ENCODE results near the gene AP2B1.

Gene AP2B1

DNA sequence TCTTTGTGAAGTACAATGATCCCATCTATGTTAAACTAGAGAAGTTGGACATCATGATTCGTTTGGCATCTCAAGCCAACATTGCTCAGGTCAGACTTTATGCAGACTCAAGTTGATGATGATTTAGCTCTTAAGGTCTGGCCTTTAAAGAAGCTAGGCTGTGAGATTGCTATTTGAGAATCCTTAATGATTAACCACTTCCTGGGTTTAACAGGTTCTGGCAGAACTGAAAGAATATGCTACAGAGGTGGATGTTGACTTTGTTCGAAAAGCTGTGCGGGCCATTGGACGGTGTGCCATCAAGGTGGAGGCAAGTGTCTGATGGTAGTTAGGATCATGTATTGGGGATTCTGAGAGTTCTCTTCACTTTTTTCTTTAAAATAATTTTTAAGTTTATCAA lies 40.3 kb downstream of the AP2B1 start:
- no peak for DNase-seq

DNA sequence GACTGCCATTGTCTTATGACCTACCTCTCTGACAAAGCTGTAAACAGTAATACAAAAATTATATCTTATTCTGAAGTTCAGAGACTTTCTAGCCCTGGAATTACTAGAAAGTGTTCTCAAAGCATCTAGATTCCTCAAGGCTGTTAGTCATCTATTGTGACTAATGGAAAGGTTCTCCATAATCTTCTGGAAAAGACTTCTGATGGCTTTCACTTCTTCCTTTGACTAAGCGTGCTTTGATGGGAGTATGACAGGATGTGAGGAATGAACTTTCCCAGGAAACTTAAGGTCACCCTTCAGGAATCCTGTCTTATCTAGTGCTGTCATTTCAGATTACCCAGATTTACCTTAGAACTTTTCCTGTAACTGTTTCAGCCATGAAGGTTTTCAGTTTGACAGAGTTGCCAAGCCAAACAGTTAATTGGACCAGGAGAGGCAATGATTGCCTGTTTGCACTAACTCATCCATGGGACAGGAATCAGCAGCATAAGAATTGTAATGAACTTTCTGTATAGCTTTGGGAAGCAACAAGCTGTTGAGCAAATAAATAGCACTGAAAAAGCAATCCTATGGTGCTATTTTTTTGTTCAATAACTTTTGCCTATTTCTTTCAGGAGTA lies 43.5 kb downstream of the AP2B1 start:
- no peak for DNase-seq

DNA sequence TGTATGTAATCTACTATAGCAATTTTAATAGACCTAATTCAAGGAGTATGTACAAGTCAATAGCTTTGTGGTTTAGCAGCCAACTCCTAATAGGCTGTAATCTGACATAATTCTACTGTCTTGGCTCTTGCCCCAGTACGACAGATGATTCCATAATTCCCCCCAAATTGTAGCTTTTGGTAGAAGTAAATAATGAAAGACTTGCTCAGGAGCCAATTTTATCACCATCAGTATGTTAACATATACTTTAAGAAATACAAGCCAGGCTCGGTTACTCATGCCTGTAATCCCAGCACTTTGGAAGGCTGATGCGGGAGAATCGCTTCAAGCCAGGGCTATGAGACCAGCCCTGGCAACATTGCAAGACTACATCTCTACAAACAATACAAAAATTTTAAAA lies 53.9 kb downstream of the AP2B1 start:
- no peak for DNase-seq

DNA sequence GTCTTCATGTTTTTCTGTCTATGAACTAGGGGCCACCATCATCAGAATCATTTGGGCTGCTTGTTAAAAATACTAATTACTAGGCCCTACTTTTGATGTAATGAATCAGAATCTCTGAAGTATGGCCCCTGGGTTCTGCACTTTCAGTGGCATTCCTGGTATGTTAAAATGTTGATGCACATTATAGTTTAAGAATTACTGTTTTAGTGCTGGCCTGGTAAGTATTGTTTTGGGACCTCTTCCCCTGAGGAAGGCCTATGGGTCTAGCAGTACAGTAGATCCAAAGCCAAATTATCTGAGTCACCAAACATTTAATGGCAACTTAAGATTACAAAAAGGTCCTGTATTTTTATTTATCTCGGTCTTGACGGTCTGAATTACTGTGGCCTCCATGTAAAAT lies 58.8 kb downstream of the AP2B1 start:
- DNase-seq: no peak

DNA sequence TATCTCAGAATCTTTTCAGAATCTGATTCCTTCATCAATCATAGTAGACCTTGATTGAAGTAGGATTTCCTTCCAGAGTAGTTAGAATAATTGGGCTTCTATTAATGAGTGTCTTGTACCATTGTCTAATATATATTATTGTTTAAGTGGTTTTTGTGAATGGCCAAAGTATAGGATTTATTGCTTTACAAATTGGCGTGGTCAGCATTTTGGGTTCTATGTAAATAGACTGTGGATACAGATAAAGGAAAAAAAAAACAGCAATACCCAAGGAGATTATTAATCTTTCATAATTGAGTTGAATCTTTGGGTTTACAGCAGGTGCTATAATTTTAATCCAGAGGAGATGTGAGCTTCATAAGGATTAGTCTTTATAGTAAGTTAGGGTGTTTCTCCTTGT lies 64.3 kb downstream of the AP2B1 start:
- DNase-seq: no peak

DNA sequence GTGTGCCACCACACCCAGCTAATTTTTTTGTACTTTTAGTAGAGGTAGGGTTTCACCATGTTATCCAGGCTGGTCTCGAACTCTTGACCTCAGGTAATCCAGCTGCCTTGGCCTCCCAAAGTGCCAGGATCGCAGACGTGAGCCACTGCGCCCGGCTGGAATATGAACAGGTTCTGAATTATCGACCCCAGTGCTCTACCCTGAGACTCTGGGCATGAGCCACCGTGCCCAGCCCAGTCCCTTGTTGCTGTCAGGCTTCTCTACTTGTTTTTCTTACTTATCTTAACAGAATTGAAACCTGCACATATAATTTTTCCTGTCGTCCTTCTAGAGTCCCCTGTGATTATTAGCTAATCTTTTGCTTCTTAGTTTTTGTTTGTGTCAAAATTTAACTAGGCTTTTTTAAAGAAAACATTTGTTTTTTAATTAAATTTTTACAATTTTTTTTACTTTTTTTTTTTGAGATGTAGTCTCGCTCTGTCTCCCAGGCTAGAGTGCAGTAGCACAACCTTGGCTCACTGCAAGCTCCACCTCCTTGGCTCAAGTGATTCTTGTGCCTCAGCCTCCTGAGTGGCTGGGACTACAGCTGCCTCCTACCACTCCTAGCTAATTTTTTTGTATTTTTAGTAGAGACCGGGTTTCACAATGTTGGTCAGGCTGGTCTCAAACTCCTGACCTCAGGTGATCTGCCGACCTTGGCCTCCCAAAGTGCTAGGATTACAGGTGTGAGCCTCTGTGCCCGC lies 66.7 kb downstream of the AP2B1 start:
- no peak for DNase-seq

DNA sequence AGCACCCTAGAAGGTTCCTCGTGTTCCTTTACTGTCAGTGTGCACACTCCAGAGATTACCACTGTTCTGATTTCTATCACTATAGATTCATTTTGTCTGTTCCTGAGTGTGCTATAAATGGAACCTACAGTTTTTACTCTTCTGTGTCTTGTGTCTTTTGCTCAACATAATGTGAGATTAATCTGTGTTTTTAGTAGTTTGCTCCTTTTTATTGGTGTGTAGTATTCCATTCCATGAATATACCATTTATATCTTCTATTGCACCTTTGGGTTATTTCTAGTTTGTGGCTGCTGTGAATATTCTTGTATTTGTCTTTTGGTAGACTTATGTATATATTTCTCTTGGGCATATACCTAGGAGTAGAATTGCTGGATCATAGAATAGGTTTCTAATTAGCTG lies 68.2 kb downstream of the AP2B1 start:
- DNase-seq: no peak

DNA sequence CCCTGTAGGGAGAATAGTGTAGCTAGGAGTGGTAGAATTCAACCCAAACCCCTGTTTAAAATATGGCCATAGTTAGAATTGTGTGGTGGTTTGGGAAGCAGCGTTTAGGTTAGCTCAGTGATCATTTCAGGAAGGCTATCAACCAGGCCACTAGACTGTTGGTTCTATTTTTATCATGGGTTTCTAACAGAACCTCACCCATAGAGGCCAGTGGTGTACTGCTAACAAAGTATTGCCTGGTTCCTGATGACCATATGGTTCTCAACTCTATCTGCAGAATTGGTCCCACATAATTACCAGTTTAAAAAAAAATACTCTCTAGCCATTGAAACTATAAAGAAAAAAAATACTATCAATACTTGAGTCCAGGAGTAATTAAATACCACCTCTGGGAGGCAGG lies 73.8 kb downstream of the AP2B1 start:
- no peak for DNase-seq

DNA sequence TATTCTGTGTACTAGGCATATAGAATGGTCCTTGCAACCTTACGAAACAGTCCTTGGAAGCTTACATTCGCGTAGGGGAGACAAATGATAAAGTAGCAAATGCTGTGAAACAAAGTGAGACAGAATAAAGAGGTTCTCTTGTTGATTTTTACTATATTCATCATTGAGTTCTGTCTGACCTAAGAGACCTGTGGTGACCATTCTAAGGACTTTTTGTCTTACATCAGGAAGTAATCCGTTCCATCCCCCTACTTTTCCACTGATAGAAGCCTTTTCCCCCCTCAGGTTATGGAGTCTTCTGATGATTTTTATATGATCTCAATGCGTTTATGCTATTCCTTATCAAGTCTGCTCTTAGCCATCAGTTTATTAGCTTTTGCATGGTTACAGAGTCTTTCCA lies 77.6 kb downstream of the AP2B1 start:
- DNase-seq: no peak

DNA sequence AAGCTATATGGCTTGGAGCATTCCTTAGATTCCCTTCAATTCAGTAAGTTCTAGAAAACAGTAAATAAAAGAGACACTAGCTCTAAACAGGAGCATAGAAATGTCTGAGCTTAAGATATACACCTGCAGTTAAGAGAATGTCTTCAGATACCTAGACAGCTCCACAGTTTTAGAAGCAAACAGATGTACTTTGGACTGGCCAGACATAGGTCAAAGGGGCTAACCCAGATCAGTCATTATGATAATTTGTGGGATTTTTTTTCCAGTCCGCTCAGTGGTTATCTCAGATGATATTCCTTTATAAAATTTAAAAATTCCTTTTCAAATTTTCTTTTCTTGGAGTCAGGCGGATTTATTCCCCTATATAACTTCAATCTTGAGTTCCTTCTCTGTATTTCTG lies 78.5 kb downstream of the AP2B1 start:
- DNase-seq: no peak

DNA sequence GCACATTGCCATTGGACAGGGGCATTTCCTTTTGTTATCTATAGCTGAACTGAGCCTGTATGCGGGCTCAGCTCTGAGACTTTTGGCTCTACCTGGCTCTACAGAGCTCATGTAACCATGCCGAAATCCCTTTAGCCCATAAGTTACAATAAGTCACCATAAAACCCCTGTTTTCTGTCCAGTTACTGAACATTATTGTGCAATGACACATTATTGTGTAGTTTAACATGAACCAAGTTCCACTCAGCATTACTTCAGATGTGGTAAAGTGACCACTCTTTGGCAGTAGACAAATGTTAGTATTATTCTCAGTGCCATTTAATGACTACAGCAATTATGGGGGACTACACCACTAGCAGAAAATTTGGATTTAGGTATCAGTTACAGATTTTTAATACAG lies 78.9 kb downstream of the AP2B1 start:
- DNase-seq: no peak

DNA sequence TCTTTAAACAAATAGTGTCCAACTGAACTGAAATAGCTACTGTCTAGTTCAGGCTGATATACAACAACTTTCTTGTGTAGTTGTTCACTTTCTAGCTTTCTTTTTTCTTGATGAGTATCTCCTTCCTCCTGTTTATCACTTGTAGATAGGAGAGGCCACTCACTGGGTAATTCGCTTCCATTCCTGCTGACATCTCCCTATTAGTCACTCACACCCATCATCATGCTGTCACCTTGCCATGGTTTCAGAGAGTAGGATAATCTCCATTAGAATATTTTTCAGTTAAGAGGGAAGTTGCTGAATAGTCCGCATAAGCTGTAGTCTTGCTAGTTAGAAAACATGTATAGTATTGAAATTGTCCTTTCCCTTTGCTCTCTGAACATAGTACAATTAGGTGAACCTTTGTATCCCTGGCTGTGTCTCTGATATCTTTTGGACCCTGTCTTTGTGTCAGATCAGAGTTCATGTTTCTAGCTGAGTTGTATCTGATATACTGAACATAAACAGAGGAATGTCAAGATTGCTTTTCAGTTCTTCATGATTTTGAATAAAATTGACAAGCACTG lies 79.9 kb downstream of the AP2B1 start:
- DNase-seq: no peak

DNA sequence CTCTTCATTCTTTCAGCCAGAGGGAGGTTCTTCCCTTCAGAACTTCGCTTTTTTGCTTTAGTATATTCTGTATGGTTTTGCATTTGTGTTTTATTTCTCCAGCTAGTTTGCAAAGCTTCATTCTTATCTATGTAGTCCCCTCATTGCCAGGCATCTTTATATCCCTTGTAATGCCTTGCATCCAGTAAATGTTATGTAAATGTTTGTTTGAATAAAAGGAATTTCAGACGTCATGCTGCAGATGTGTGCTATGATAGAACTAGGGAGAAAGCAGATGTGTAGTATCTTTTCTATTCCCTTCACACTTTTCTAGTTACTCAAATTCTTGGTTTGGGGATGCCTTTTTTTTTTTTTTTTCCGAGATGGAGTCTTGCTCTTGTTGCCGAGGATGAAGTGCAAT lies 81.7 kb downstream of the AP2B1 start:
- DNase-seq: no peak

DNA sequence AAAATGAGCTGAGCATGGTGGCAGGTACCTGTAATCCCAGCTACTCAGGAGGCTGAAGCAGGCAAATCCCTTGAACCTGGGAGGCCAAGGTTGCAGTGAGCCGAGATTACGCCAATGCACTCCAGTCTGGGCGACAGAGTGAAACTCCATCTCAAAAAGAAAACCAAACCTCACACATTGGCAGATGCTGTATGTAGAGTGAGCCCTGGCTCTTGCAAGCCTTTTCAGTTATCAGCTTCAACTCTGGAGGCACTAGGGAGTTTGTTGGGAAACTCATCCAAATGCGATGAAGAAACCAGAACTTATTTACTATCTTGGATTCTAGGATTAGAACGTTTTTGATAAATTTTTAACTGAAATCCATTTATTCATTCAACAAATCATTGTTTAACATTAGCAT lies 87.4 kb downstream of the AP2B1 start:
- no peak for DNase-seq

DNA sequence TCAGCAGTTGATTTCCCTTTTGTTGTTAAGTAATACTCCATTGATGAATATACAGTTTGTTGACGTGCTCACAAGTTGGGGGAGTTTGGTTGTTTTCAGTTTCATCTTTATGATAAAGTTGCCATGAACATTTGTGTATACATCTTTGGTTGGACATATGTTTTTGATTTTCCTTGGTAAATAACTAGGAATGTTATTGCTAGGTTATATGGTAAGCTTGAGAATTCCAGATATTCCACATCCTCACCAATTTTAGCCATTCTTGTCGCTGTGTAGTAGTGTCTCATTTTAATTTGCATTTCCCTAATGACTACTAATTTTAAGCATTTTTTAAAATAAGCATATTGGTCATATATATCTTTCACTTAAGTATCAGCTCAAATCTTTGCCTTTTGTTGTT lies 89.3 kb downstream of the AP2B1 start:
- no peak for DNase-seq

DNA sequence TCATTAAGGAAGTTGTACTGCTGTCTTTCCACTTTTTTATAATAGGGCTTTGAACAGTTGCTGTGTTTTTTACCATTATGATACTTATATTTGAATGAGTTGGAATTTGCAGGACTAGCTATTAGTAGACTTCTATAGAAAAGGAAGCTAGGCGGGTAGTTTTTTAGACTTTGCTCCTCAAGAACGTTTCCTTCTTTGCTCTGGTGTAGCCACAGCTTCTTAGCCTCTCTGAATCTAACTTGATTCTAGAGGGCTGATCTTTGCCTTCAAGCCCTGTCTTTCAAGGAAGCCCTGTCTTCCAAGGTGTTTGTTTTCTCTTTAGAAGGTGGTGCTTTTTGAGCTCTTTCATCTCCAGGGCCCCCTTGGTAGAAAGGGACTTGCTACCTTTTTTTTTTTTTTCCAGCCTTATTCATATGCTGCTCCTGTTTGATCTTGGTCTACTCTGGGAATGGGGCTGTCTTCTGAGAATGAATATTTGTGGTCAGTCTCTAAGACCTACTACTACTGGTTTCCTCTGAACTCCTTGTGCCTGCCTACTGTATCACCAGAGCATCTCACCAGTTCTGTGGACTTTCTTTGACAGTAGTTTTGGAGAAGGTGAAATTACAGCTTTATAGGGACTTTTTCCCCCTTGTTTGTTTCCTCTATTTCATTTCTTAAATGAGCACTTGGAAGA lies 92.0 kb downstream of the AP2B1 start:
- no peak for DNase-seq

DNA sequence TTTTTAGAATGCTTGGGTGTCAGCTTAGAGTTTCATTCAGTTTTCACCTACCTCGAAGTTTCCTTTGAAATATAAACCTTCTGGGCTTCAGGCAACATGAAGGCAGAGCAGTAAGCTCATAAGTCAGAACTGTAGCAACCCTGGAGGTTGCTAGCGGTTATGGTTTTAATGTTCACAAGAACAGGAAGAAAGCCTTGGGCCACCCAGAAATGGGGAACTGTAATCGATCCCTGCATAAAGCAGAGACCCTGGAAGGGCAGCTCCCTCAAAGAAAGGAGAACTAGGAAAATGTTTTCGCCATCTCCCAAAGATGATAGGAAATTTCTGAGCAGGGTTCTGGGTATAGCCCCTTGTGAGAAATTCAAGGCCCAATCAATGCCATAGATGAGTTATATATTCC lies 96.5 kb downstream of the AP2B1 start:
- DNase-seq: no peak

DNA sequence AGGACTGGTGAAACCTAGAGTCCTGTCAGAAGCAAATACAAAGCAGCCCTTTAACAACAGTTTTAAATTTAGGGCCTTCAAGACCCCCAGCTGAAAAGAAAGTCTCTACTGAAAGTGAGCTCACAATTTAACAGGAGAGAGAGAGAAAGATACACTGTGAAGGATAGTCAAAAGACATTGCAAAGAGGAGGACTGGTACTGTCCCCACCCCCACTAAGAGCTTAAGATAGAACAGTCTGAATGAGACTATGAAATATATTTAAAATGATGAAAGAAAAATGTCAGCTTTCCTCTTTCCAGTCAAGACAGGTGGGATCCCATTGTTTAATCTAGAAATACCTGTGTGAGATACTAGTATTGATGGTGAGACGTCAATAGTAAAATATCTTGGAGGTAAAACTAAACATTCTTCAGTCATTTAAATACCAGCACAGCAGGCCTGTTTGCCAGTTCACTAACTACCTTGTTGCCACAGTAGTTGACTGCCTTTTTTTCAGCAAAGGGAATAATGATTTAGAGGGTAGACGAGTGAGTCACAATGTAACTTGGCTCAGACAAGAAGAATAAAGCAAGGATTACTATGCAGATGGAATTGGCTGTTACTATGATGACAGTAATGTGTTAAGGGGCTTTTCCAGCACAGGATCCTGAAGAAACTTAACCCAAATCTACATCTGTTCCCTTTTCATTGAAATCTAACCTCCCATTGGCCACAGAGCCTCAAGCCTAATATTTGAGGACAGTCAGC lies 97.1 kb downstream of the AP2B1 start:
- no peak for DNase-seq

DNA sequence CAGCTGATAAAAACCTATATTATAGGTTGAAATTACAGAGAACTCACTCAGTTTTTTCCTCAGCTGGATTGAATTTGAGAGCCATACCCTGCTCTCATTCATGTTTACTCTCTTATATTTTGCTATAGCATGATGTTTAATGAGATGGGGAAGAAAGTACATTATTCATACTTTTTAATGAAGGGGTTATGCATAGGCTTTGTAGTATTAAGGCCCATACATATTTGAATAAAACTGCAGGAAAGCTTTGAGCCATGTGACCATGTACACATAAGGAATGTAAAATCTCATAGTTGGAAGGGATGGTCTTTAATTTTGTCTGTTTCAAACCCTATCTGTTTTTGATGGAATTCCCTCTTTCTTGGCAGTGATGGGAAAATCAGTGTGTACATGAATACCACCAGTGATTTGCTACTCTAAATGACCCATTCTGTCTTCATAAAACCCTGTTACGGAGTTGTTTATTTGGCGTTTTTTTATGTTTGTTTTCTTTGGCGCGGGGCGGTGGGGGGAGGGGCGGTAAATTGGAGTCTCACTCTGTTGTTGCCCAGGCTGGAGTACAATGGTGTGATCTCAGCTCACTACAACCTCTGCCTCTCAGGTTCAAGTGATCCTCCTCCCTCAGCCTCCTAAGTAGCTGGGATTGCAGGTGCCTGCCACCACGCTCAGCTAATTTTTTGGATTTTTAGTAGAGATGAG lies 105.5 kb downstream of the AP2B1 start:
- DNase-seq: no peak

DNA sequence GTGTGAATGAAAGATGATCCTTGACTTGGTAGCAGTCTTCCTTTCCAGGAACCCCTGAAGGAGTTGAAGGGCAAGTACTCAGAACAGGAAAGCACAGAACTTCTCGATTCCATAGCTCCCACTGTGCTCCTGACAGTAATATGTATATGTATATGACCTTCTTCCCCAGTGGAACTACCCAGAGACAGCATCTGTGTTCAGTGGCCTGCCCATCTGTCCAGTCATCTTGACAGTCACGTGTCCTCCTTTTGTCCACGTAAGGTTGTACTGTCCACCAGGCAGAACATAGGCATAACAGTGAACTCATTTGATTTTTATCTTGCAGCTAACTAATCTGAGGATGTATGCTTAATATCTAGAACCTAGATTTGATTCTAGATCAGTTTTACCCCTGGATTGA lies 106.5 kb downstream of the AP2B1 start:
- no peak for DNase-seq

DNA sequence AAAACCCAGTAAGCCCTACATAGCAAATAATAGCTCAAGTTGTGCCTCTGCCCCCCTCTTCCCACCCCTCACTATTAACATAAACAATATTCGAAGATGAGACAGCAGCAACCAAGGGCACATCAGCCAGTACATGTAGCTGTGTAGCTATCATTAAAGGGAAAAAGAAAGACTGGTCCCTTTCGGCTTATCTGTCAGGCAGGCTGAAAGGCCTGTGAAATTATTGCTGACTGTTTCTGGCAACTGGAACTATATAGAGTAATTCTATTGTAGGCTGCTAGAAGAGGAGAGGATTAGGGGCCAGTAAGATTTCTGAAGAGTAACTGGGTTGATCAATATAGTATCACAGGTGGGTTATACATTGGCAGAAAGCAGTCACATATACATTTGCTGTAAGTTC lies 107.8 kb downstream of the AP2B1 start:
- no peak for DNase-seq
